HUES48 (cell line): ENCODE results near the gene FCRLA.

Experiments
- H3K27ac ChIP-seq: one replicate; pipeline ENCODE4 v1.7.0; 2013; ENCODE audit warnings: low read depth, low read length, inconsistent platforms
- H3K27me3 ChIP-seq: 2 replicates; pipeline ENCODE4 v1.6.1; 2013; ENCODE audit warnings: mild to moderate bottlenecking, low read length; ENCODE audit not compliant: control insufficient read depth, insufficient read depth
- H3K36me3 ChIP-seq: 2 replicates; pipeline ENCODE4 v1.6.1; 2013; ENCODE audit warnings: low read length; ENCODE audit not compliant: control insufficient read depth, insufficient read depth
- H3K4me1 ChIP-seq: 2 replicates; pipeline ENCODE4 v1.6.1; 2013; ENCODE audit warnings: mild to moderate bottlenecking, low read length; ENCODE audit not compliant: control insufficient read depth, insufficient read depth
- H3K4me3 ChIP-seq: 2 replicates; pipeline ENCODE4 v1.5.1; 2013; ENCODE audit warnings: mild to moderate bottlenecking, low read depth, low read length
- H3K9ac ChIP-seq: 2 replicates; pipeline ENCODE4 v1.6.1; 2013; ENCODE audit warnings: mild to moderate bottlenecking, low read depth, low read length, moderate library complexity
- H3K9me3 ChIP-seq: 2 replicates; pipeline ENCODE4 v1.6.1; 2013; ENCODE audit warnings: low read length; ENCODE audit not compliant: control insufficient read depth, insufficient read depth

The FCRLA gene

DNA sequence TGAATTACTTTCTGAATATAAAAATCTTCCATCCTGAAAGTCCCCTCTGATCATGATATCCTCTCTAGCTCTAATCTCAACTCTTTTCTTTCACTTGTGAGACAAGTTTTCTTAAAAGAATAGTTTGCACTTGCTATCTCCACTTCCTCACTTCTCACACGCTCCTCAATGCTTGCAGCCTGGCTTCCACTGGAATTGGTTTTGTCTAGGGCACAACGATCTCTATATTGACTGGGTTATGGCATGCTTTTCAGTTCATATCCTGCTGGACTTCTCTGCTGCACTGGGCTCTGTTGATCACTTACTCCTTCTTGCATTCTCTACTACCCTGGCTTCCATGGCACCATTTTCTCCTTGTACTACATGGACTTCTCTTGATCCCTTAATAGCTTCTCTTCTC, 474 bp downstream of the FCRLA start:
- H3K27ac ChIP-seq, result no peak overlapping the region
- no peaks in the 10 kb centered on the region for H3K4me1 ChIP-seq
- no peak overlapping the region for H3K4me3 ChIP-seq
- no peaks in the 10 kb centered on the region for H3K27me3 ChIP-seq
- H3K9me3 ChIP-seq, result no peaks in the 10 kb centered on the region
- no peaks in the 10 kb centered on the region for H3K36me3 ChIP-seq
- no peak overlapping the region for H3K9ac ChIP-seq

DNA sequence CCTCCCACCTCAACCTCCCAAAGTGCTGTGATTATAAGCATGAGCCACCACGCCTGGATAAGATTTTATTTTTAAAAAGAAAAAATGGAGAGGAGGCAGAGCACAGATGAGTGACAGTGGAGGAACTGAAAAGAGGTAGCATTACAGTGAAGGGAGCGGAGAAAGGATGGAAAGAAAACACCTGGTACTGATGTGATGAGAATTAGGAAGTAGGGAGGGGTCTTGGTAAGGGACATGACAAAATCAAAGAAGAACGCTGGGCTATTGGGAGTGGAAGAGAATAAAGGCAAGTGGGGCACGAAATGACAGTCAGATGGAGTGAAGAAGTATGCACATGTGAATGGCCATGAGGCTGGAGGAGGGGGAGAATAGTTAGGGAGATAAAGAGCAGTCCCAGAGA, 2.3 kb downstream of the FCRLA start:
- Histone ChIP-seq H3K4me3 (no peak overlapping the region), H3K27ac (no peak overlapping the region), H3K9ac (no peak overlapping the region), H3K4me1 (no peaks in the 10 kb centered on the region), H3K9me3 (no peaks in the 10 kb centered on the region), H3K27me3 (no peaks in the 10 kb centered on the region), H3K36me3 (no peaks in the 10 kb centered on the region)

DNA sequence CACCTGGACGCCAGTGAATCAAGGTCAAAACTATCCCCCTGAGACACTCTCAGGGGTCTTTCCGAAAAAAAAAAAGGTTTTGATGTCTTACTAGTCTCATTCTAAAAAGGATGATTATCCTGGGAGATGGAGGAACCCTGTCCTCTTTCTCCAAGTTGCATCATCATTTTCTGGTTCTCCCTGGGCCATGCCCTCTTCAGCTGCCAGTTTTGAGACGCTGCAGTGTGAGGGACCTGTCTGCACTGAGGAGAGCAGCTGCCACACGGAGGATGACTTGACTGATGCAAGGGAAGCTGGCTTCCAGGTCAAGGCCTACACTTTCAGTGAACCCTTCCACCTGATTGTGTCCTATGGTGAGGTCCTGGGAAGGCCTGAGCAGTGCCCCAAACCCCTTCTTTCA, 3.5 kb downstream of the FCRLA start:
- no peaks in the 10 kb centered on the region for H3K27me3 ChIP-seq
- no peak overlapping the region for H3K27ac ChIP-seq
- no peaks in the 10 kb centered on the region for H3K4me1 ChIP-seq
- no peak overlapping the region for H3K4me3 ChIP-seq
- H3K36me3 ChIP-seq, result no peaks in the 10 kb centered on the region
- H3K9me3 ChIP-seq, result no peaks in the 10 kb centered on the region
- no peak overlapping the region for H3K9ac ChIP-seq

DNA sequence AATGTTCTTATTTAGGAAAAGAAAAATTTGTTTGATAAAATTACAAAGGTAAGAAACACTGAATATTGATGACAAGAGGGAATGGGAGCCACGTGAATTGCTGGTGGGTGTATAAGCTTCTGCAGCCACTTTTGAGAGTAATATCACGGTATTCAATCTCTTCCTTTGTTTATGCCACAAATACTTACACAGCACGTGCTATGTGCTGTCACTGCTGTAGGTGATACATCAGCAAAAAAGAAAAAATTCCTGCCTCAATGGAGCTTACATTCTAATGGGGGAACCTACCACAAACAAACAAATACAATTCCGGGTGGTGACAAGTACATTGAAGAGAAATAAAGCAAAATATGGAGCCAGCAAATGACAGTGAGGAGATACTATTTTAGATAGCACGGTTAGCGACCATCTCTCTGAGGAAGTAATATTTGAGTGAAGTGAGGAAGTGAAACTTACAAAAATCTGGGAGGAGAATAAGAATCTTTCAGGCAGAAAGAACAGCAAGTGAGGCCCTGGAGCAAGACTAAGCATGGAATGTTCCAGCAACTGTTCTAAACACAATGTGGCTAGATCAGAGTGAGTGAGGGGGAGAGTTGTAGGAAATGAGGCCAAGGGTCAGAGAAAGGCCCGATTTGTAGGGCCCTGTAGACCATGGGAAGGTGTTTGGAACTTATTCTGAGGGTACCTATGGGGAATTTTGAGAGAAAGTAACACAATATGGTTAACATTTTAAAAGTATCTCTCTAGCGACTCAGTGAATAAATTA, 11.7 kb downstream of the FCRLA start:
- H3K4me1 ChIP-seq, result no peaks in the 10 kb centered on the region
- no peak overlapping the region for H3K4me3 ChIP-seq
- peaks cover 13% of the 10 kb centered on the region for H3K27me3 ChIP-seq
- no peaks in the 10 kb centered on the region for H3K9me3 ChIP-seq
- H3K27ac ChIP-seq, result no peak overlapping the region
- no peaks in the 10 kb centered on the region for H3K36me3 ChIP-seq
- H3K9ac ChIP-seq, result no peak overlapping the region

DNA sequence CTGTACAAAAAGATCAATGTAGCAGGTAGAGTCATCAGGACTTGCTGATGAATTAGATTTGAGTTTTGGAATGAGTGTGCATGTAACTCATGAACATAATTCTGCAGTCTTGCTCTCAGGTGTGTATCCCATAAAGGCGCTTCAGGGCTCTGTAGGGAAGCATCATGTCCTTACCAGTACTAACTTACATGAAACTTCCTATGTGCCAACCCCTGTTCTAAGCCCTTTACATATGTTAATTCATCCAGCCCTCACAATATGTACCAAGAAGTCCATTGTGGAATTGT, 12.2 kb downstream of the FCRLA start:
- H3K4me3 ChIP-seq, result no peak overlapping the region
- no peaks in the 10 kb centered on the region for H3K4me1 ChIP-seq
- H3K9me3 ChIP-seq, result no peaks in the 10 kb centered on the region
- no peak overlapping the region for H3K27ac ChIP-seq
- no peak overlapping the region for H3K9ac ChIP-seq
- no peaks in the 10 kb centered on the region for H3K36me3 ChIP-seq
- peaks cover 17% of the 10 kb centered on the region for H3K27me3 ChIP-seq

DNA sequence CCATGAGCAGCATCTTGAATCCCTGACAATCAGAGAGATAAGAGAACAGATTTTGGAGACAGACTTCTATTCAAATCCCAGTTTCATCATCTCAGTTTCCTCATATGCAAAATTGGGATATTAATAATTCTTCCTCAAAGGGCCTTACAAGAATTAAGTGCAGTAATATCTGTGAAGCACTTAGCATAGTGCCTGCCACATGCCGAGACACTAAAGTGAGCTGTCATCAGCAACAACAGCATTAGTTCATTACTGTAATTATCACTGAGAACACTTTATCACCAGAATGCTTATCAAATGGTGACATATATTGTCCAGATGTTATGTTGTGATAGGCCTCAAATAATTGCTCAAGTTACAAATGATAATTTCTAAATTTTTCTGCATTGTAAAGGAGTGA, 13.4 kb downstream of the FCRLA start:
- Histone ChIP-seq H3K36me3 (no peaks in the 10 kb centered on the region), H3K27ac (no peak overlapping the region), H3K4me3 (no peak overlapping the region), H3K4me1 (no peaks in the 10 kb centered on the region), H3K9me3 (no peaks in the 10 kb centered on the region), H3K27me3 (peaks cover 29% of the 10 kb centered on the region), H3K9ac (no peak overlapping the region)

DNA sequence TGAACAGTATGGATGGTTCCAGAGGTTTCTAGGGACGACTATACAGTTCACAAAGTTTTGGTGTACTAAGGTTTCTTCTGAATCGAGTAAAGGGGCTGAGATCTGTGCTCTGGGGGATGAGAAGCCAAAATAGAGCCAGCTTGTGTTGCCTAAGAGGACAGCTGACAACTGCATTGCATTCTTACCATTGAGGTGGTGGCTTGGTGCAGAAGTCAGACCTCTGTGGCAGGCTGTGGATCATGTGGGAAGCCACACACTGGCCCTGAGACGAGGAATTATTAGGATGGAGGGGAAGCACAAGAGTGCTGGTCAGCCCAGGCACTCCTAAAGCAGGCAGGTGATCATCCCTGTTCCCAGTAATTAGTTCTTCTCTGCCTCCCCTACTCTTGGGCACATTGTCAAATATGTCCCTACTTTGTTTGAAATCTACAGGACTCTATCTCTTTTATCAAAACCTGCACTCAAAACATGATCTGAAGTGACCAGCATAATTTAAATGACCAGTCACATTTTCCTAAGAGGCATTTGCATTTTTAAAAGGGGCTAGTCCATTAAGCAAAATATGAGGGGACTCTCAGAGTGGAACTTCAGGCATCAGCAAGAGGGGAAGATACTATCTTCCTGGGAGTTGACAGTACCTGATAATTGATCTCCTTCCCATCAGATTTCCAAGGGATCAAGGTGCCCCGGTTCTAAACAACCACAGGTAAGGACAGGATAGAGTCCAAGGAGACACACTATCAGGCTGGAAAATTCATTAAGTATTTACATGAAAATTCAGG, 14.1 kb downstream of the FCRLA start, which contains the start of gene FCRLB:
Gene FCRLB (plus strand): TSS at position 589 of the 782 bp plus-strand sequence. CDS start 1,129 bp downstream, outside the sequence.
- Histone ChIP-seq H3K36me3 (no peaks in the 10 kb centered on the region), H3K4me1 (no peaks in the 10 kb centered on the region; the same call in 1 of the 2 replicates), H3K4me3 (no peak within 1 kb of the TSS), H3K9me3 (no peaks in the 10 kb centered on the region), H3K9ac (no peak within 1 kb of the TSS), H3K27ac (no peak within 1 kb of the TSS), H3K27me3 (peaks cover 36% of the 10 kb centered on the region)

DNA sequence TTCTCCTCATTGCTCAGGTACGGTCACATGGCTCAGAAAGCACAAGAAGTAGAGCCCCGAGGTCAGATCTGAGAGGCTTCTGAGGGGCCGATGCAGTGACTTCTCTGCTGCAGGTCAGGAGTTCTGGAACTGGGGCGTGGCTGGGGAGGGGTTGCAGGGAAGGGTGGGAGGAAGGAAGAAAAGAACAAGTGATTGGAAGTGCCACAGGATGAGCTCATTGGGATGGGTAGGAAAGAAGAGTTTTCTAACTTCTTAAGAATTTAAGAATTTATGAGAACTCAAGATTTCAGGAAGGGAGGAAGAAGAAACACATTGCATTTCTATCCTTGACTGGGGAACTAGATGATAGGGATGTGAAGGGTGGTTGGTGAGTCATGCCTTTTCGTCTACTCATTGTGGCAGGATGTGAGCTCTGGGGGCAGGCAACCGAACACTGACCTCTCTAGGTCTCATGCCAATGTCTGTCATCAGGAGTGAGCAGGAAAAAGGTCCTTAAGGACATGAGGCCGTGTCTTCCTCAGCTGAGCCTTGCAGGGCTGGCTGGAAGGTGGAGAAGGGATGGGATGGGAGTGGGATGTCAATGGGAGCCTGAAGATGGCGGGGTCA, 14.8 kb downstream of the FCRLA start:
- H3K27ac ChIP-seq, result no peak overlapping the region
- H3K36me3 ChIP-seq, result no peaks in the 10 kb centered on the region
- peaks cover 42% of the 10 kb centered on the region for H3K27me3 ChIP-seq
- H3K9me3 ChIP-seq, result no peaks in the 10 kb centered on the region
- no peaks in the 10 kb centered on the region; the same call in 1 of the 2 replicates for H3K4me1 ChIP-seq
- H3K4me3 ChIP-seq, result no peak overlapping the region
- no peak overlapping the region for H3K9ac ChIP-seq

DNA sequence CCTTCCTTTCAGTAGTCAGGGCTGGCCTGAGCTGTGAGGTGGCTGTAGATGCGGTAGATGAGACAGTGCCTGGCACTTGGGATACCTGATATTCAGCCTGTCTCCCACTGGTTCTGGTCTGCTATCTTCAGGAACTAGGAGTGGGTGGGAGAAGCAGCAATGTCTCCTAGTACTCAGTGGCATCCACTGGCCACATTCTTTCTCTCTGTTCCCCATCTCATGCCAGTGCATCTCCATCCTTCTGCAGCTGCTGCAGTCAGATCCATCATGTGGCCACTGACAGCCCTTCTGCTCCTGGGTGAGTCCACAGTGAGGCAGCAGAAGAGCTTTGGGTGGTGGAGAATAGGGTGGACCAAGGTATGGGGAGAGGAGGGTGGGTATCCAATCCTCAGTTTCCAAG, 15.4 kb downstream of the FCRLA start:
- no peak overlapping the region for H3K4me3 ChIP-seq
- H3K4me1 ChIP-seq, result no peaks in the 10 kb centered on the region; the same call in 1 of the 2 replicates
- peaks cover 43% of the 10 kb centered on the region for H3K27me3 ChIP-seq
- no peaks in the 10 kb centered on the region for H3K36me3 ChIP-seq
- H3K9ac ChIP-seq, result no peak overlapping the region
- H3K9me3 ChIP-seq, result no peaks in the 10 kb centered on the region
- no peak overlapping the region for H3K27ac ChIP-seq

DNA sequence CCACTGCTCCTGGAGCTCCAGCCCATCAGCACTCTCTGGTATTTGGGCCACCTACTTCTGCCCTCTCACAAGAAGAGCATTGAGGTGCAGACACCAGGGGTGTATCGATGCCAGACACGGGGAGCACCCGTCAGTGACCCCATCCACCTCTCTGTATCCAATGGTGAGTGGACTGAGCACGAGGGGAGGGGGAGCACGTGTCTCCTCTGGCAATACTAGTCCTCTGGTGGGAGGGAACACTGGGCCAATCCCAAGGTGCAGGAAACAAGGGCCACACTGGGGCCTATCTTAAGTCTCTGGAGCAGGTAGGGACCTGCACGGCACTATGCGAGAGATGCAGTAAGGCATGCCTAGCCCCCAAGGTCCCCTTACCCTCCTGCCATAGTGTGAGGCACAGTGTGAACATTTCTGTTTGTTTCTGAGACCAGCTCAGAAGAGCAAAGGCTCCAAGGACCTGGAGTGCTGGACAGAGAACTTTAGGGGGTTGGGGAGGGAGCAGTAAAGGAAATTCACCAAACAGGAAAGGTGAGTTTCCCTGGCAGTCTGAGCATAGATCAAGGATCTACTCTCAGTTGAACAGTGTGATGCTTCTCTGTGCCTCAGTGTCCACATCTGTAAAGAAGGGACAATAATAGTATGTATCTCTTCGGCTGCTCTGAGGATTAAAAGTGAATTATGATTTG, 16.6 kb downstream of the FCRLA start:
- Histone ChIP-seq H3K4me3 (no peak overlapping the region), H3K36me3 (no peaks in the 10 kb centered on the region), H3K4me1 (peaks cover 5% of the 10 kb centered on the region), H3K9me3 (no peaks in the 10 kb centered on the region), H3K27me3 (peaks cover 47% of the 10 kb centered on the region), H3K27ac (no peak overlapping the region), H3K9ac (no peak overlapping the region)
